Naive thymus-derived CD8-positive, alpha-beta T cell (primary cell): Measurements from ENCODE around the gene ARHGDIA. TPM values are rescaled to one million over a fixed set of nuclear protein-coding genes. Genes with fewer than 3 reads are reported as not detected.
"Not testable (repeated sequence)": the region's sequence is repeated elsewhere in the genome, so short reads cannot be mapped to it uniquely, and the experiment has no call there.

ENCODE experiments used
- ATAC-seq, 2 donors: fragments of 150-1000 bp; cut with Tn5 transposase in 1 of 2; sonication (Bioruptor Pico), chemical (Tn5 transposase) in 1 of 2; 1 replicate in 1 of 2; 2 replicates in 1 of 2; pipeline ENCODE4 v1.10.0; 2021; ENCODE audit warnings: mild to moderate bottlenecking in 2 of 2, moderate library complexity in 2 of 2
- POLR2A ChIA-PET: fragments of 350-600 bp; sonication (Branson Sonifier 250); formaldehyde crosslinking; loops from one replicate; lab custom pipeline; 2021; ENCODE audit warnings: antibody characterized with exemption; lab: Charles Lee
- DNase-seq, 10 donors: peaks; one replicate each; pipeline versions ENCODE4 v3.0.0 to v3.0.0-alpha.2; 2020 to 2022
- H3K27ac Mint-ChIP-seq, 10 donors: one replicate each; pipeline ENCODE4 v1.8.0; 2020 to 2022; ENCODE audit warnings: mild to moderate bottlenecking in 10 of 10, mixed read lengths in 10 of 10, moderate library complexity in 4 of 10, inconsistent platforms in 1 of 10
- H3K27me3 Mint-ChIP-seq, 5 donors: one replicate each; pipeline ENCODE4 v1.8.0; 2021 to 2022; ENCODE audit warnings: mixed read lengths in 5 of 5
- H3K36me3 Mint-ChIP-seq, 3 donors: one replicate each; pipeline ENCODE4 v1.8.0; 2020 to 2022; ENCODE audit warnings: mixed read lengths in 3 of 3, mild to moderate bottlenecking in 2 of 3, inconsistent platforms in 1 of 3
- H3K4me1 Mint-ChIP-seq, 4 donors: one replicate each; pipeline ENCODE4 v1.8.0; 2021 to 2022; ENCODE audit warnings: mixed read lengths in 4 of 4
- H3K4me3 Mint-ChIP-seq, 10 donors: one replicate each; pipeline ENCODE4 v1.8.0; 2020 to 2022; ENCODE audit warnings: mild to moderate bottlenecking in 10 of 10, mixed read lengths in 10 of 10, moderate library complexity in 6 of 10, inconsistent platforms in 1 of 10
- H3K9me3 Mint-ChIP-seq, 9 donors: one replicate each; pipeline ENCODE4 v1.8.0; 2020 to 2022; ENCODE audit warnings: mixed read lengths in 9 of 9, mild to moderate bottlenecking in 3 of 9, inconsistent platforms in 1 of 9, moderate library complexity in 1 of 9
- polyA plus RNA-seq, 3 donors: library from polyadenylated mRNA; unstranded; fragments of 300-500 nt; fragmentation: Illumina TruSeq; gene quantifications; one replicate each; pipeline ENCODE4 v1.2.3, GENCODE V29; 2021
- total RNA-seq, 8 experiments: library from RNA in 2 of 8; stranded (reverse) in 2 of 8; gene quantifications; one replicate each; pipeline ENCODE4 v1.2.3 and lab custom pipeline; 2021 to 2026

Gene ARHGDIA
- total and polyA plus RNA-seq, 5 experiments from 2014 or later, result 55.1 to 343 (median 102) TPM

DNA sequence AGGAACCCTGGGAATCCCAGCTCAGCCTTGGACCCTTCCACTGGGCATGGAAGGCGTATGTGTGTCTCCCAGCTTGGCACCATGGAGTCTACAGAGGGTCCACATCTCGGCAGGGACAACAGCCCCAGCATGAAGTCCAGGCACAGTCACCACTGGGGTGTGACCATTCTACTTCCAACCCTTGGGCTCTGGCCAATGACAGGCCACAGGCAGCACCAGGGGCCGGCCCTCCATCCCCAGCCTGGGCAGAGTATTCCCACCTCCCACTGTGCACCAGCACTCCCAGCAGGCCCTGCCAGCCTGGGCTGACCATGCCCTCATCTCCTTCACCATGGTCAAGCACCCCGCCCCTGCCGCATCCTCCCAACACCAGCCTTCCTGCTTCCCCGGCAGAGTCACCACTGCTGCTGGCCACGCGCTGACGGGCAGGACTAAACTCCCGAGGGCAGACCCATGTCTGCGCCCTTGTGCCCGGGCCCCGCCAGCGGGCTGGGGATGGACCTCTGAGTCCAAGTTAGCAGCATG is 26.7 kb downstream of the ARHGDIA start:
- Mint-ChIP-seq H3K4me1 (no peaks in the 10 kb centered on the region), H3K27ac (no peak overlapping the region), H3K27me3 (no peaks in the 10 kb centered on the region), H3K36me3 (peaks cover 0 to 47% (median 7%) of the 10 kb centered on the region in 3 donors), H3K4me3 (no peak overlapping the region), H3K9me3 (no peaks in the 10 kb centered on the region)
- no peak for ATAC-seq
- DNase-seq, result no peak
- POLR2A ChIA-PET, result no interaction called here

DNA sequence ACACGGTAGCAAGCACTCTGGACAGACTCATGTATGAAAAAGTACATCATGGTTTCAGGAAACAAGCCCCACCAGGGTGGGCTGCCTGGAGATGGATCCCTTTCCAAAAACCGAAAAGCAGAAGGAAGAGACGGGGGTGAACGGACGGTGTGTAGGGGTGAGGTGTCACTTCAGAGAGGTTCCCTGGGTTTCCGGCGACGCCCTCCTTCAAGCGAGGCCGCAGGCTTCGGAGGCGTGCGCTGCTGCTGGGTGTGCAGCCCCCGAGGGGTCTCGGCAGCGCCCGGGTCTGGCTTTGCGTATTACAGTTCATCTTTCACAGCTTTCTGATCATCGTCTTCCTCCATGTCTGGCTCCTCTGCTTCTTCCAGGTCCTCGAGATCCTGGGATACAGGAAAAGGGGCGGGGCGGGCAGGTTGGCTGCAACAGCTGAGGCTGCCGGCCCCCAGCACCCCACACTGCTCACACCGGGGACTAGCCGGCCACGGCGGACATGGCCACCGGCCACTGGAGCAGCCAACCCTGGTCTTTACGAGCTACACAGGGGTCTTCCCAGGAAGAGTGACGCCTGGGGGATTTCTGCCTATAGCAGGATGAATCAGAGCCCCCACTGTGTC is 27.3 kb downstream of the ARHGDIA start:
- H3K36me3 Mint-ChIP-seq, result peaks cover 0 to 43% (median 7%) of the 10 kb centered on the region in 3 donors

DNA sequence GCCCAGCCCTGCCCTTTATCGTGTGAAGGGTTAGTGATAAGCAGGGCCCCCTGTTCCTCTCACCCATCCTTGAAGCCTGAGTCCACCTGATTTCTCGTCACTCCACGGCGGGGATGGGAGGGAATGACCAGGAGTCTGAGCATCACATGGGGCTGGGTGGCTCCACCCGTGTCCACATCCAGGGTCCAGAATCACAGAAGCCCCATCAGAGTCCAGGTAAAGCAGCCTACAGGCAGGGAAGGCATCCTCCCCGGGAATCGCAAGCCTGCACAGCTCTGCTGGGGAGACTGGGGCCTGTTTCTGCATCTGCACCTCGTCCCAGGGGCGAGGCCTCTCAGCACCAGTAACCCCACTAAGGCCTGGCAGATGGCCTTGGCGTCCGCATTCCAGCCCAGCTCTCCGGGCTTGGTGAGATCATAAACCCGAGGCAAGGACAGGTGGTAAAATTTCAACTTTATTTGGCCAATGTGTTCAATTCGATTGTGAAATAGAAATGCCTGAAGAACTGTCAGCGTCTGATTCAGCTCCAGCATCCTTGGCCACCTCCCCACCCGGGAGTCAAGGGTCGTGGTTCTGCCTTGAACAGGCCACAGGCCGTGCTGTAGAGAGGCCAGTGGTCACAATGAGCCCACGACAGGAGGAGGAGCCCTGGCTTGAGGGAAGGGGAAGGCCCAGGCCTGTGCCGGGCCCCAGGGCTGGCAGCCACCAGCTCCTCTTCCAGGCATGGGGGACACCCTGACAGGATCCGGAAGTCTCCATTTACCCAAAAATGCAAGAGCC is 28.2 kb downstream of the ARHGDIA start:
- no peaks in the 10 kb centered on the region for H3K9me3 Mint-ChIP-seq
- no peaks in the 10 kb centered on the region for H3K4me1 Mint-ChIP-seq
- H3K27ac Mint-ChIP-seq, result no peak overlapping the region
- ATAC-seq (no peak), DNase-seq (no peak)
- H3K4me3 Mint-ChIP-seq, result no peak overlapping the region
- peaks cover 0 to 38% (median 7%) of the 10 kb centered on the region in 3 donors for H3K36me3 Mint-ChIP-seq
- no peaks in the 10 kb centered on the region for H3K27me3 Mint-ChIP-seq
- POLR2A ChIA-PET, result interaction anchor here (1.3 kb wide), 1 partner anchor 10 kb away, joined by 3 read pairs; the partner anchor contains the start of gene MCRIP1

More for the DNA sequence above, 27.3 kb downstream of the ARHGDIA start:
- ATAC-seq, result no peak
- peak overlapping the region in 2 of 10 donors; percentile 34 to 69 for H3K27ac Mint-ChIP-seq
- POLR2A ChIA-PET, result no interaction called here
- H3K4me1 Mint-ChIP-seq, result no peaks in the 10 kb centered on the region
- no peaks in the 10 kb centered on the region for H3K27me3 Mint-ChIP-seq
- no peak for DNase-seq
- H3K4me3 Mint-ChIP-seq, result no peak overlapping the region
- no peaks in the 10 kb centered on the region for H3K9me3 Mint-ChIP-seq

DNA sequence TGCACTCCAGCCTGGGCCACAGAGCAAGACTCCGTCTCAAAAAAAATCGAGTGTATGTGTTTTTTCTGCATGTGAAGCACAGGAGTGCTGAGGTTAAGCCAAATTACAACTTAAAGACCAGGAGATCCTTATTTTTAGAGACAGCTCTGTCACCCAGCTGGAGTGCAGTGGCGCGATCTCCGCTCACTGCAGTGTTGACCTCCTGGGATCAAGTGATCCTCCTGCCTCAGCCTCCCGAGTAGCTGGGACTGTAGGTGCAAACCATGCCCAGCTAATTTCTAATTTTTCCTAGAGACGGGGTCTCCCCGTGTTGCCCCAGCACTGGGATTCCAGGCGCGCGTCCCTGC is 28.8 kb downstream of the ARHGDIA start:
- Mint-ChIP-seq H3K36me3 (peaks cover 0 to 33% (median 7%) of the 10 kb centered on the region in 3 donors), H3K27ac (no peak overlapping the region), H3K27me3 (peaks cover 0 to 2% (median 0%) of the 10 kb centered on the region in 5 donors), H3K4me3 (no peak overlapping the region), H3K4me1 (peaks cover 0 to 3% (median 0%) of the 10 kb centered on the region in 4 donors), H3K9me3 (no peaks in the 10 kb centered on the region)
- ATAC-seq (no peak), DNase-seq (no peak)
- POLR2A ChIA-PET, result interaction anchor here (1.3 kb wide), 1 partner anchor 9 kb away, joined by 3 read pairs; the partner anchor contains the start of gene MCRIP1

DNA sequence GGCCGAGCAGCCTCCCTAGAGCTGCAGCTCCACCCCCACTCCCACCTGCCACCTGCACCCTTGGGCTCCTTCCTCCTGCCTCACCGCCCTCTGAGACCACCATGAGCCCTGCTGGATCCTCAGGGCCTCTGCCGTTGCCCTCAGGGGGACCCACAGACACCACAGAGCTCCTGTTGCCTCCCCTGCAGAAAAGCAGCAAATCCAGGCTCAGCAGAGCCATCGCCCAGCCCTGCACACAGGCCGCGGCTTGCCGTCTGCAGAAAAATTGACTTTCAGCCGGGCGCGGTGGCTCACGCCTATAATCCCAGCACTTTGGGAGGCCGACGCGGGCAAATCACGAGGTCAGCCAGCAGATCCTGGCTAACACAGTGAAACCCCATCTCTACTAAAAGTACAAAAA is 29.3 kb downstream of the ARHGDIA start:
- H3K4me3 Mint-ChIP-seq, result no peak overlapping the region
- H3K4me1 Mint-ChIP-seq, result peaks cover 0 to 3% (median 0%) of the 10 kb centered on the region in 4 donors
- DNase-seq, result no peak
- H3K27ac Mint-ChIP-seq, result no peak overlapping the region
- ATAC-seq, result no peak
- H3K27me3 Mint-ChIP-seq, result peaks cover 0 to 2% (median 0%) of the 10 kb centered on the region in 5 donors
- H3K36me3 Mint-ChIP-seq, result peaks cover 0 to 31% (median 7%) of the 10 kb centered on the region in 3 donors
- H3K9me3 Mint-ChIP-seq, result no peaks in the 10 kb centered on the region
- POLR2A ChIA-PET, result interaction anchor here (0.9 kb wide), 1 partner anchor 9 kb away, joined by 5 read pairs; the partner anchor contains the start of gene MCRIP1

DNA sequence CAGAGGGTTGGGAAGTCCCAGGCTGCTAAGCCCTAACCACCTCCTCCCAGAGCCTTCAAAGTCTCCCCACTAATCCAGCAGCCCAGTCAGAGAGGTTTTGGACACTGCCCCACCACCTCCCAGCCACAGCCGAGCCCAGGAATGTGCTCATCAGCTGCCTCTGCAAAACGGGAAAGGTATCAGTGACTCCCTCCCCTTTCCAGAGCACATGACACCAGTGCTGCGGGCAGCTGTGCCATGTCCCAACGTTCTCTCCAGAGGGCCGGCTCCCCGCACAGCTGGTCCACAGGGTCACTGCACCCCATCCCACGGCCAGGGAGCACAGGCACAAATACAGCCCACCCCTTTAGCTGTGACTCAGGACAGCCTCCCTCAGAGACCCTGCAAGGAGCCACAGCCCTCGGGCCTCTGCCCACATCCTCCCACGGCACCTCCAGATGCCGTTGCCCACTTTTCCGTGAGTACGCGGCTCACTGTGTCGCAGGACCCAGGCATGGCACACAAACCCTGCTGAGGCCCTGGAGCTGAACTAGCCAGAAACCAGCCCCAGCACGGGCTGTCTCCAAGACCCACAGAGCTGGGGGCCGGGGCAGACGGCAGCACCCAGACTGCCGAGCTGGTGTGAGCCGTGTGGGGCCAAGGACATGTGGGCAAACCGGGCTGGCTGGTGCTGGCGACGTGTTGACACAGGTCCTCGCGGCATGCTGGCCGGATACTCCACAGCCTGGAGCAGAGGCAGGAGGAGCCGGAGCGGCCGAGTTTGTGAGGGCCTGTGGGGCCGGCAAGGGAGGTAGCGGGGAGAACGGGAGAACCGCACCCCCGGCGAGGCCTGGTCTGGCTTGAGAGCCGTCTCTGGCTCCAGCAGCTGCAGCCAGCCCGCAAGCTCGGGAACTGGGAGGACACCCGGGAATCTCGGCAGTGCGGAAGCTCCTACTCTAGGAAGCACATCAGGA is 30.0 kb downstream of the ARHGDIA start:
- no peak for DNase-seq
- H3K9me3 Mint-ChIP-seq, result no peaks in the 10 kb centered on the region
- H3K27me3 Mint-ChIP-seq, result peaks cover 0 to 2% (median 0%) of the 10 kb centered on the region in 5 donors
- no peak for ATAC-seq
- POLR2A ChIA-PET, result interaction anchor here (0.9 kb wide), 1 partner anchor 8 kb away, joined by 5 read pairs; the partner anchor contains the start of gene MCRIP1
- H3K36me3 Mint-ChIP-seq, result peaks cover 0 to 26% (median 7%) of the 10 kb centered on the region in 3 donors
- peaks cover 0 to 3% (median 0%) of the 10 kb centered on the region in 4 donors for H3K4me1 Mint-ChIP-seq
- no peak overlapping the region for H3K4me3 Mint-ChIP-seq
- H3K27ac Mint-ChIP-seq, result no peak overlapping the region

DNA sequence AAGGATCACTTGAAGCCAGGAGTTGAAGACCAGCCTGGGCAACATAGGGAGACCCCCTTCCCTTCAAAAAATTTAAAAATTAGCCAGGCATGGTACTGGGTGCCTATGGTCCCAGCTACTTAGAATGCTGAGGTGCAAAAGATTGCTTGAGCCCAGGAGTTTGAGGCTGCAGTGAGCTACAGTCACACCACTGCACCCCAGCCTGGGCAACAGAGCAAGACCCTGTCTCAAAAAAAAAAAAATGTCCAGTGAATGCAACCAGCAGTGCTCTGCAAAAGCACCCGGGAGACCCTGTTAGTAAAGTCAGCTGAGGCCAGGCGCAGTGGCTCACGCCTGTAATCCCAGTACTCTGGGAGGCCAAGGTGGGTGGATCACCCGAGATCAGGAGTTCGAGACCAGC is 31.1 kb downstream of the ARHGDIA start:
- H3K4me3 Mint-ChIP-seq, POLR2A ChIA-PET, ATAC-seq, DNase-seq, H3K9me3 Mint-ChIP-seq, H3K27me3 Mint-ChIP-seq, H3K4me1 Mint-ChIP-seq, H3K27ac Mint-ChIP-seq: not testable (repeated sequence)
- H3K36me3 Mint-ChIP-seq, result peaks cover 0 to 18% (median 6%) of the 10 kb centered on the region in 3 donors

DNA sequence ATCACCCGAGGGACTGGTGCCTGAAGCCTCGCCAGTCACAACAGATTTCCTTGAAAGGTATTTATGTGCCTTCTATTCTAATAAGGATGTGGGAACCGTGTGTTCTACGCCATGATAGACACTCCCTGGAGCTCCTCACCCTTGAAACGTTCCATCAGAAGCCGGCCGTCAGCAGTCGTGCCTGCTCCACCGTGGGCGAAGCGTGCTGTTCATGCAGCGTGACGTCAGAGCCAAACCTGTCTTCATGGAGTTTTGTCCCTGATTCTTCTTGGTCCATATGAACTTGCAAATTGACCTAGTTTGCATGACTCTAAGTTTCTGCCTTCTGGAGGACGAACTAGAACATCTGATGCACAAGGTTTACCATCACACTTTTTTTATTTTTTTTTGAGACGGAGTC is 31.8 kb downstream of the ARHGDIA start:
- DNase-seq (no peak), ATAC-seq (no peak)
- Mint-ChIP-seq H3K4me3 (no peak overlapping the region), H3K27ac (no peak overlapping the region), H3K9me3 (no peaks in the 10 kb centered on the region), H3K4me1 (peaks cover 0 to 4% (median 0%) of the 10 kb centered on the region in 4 donors), H3K27me3 (peaks cover 0 to 2% (median 0%) of the 10 kb centered on the region in 5 donors), H3K36me3 (peaks cover 0 to 12% (median 0%) of the 10 kb centered on the region in 3 donors)
- POLR2A ChIA-PET, result no interaction called here

DNA sequence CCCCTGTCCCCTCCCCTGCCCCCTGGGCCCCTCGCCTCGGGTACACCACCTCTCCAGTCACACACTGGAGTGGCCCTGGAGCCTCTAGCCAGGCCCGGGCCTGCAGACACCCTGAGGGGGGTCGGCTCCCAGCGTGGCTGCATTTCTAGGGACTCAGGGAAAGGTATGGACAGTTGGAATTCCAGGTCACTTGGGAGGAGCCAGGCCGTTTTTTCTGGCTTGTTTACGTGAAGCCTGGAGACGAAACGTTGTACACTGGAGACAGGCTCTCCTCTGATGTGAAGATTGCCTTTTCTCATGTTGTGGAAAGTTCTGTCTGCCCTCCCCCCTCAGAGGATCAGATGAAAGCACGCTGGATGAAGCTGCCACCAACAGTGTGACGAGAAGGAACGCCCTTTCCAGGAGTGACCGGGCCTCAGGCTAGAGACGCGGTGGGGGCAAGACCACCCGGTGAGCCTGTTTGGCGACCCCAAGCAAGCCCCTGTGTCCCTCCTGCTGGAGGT is 32.3 kb downstream of the ARHGDIA start:
- peaks cover 0 to 2% (median 0%) of the 10 kb centered on the region in 5 donors for H3K27me3 Mint-ChIP-seq
- DNase-seq (no peak), ATAC-seq (no peak)
- H3K27ac Mint-ChIP-seq, result no peak overlapping the region
- no peak overlapping the region for H3K4me3 Mint-ChIP-seq
- H3K36me3 Mint-ChIP-seq, result peaks cover 0 to 10% (median 0%) of the 10 kb centered on the region in 3 donors
- H3K9me3 Mint-ChIP-seq, result no peaks in the 10 kb centered on the region
- POLR2A ChIA-PET, result no interaction called here
- H3K4me1 Mint-ChIP-seq, result peaks cover 0 to 7% (median under 1%) of the 10 kb centered on the region in 4 donors

DNA sequence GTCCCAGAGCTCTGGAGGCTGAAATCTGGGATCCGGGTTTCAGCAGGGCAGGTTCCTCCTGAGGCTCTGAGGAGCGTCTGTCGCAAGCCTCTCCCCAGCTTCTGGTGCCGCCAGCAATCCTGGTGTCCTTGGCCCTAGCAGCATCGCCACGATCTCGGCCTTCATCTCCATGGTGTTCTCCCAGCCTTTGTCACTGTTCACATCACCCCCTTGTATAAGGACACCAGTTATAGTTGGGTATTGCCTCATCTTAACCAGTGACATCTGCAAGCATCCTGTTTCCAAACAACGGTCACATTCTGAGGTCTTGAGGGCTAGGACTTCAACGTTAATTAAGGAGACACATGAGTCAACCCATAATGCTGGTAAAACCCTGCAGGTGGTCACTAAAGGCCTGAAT is 33.5 kb downstream of the ARHGDIA start:
- DNase-seq (no peak), ATAC-seq (no peak)
- H3K9me3 Mint-ChIP-seq, result no peaks in the 10 kb centered on the region
- peaks cover 0 to 2% (median 0%) of the 10 kb centered on the region in 5 donors for H3K27me3 Mint-ChIP-seq
- H3K4me3 Mint-ChIP-seq, result peak overlapping the region in 1 of 10 donors; percentile 11
- POLR2A ChIA-PET, result no interaction called here
- H3K4me1 Mint-ChIP-seq, result peaks cover 0 to 9% (median 2%) of the 10 kb centered on the region in 4 donors
- no peaks in the 10 kb centered on the region for H3K36me3 Mint-ChIP-seq
- H3K27ac Mint-ChIP-seq, result peak overlapping the region in 1 of 10 donors; percentile 40

DNA sequence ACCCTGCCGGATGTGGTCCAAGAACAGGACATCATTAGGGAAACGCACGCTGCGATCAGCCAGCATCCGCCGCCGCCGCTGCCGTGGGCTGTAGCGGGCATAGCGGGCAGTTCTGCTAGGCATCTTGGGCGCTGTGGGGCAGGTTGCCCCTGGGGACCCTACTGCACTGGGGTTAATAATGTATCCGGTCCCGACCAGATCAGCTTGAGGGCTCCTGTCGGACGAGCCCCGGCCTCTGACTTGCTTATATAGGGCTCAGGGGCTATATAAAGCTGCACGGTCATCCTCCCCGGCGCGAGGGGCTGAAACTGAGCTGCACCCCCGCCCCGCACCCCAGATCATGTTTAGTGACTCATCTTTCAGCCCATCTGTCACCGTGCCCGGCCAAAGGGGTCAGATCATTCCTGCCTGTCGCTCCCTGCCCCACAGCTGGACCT is 36.3 kb downstream of the ARHGDIA start, which contains the start of gene PPP1R27:
TSS of gene PPP1R27 (minus strand) at position 220 of the 437 bp plus-strand sequence. CDS start at position 123, 97 bp downstream.
- H3K27me3 Mint-ChIP-seq, result peaks cover 0 to 2% (median 0%) of the 10 kb centered on the region in 5 donors

More for the DNA sequence above, 36.3 kb downstream of the ARHGDIA start, which contains the start of gene PPP1R27:
- Mint-ChIP-seq H3K9me3 (no peaks in the 10 kb centered on the region), H3K4me1 (peaks cover 10 to 26% (median 20%) of the 10 kb centered on the region in 4 donors), H3K27ac (peak within 1 kb of the TSS; percentile 68 to 94 (median 90)), H3K36me3 (no peaks in the 10 kb centered on the region), H3K4me3 (peak within 1 kb of the TSS; percentile 67 to 90 (median 81))
- POLR2A ChIA-PET, result interaction anchor here (0.9 to 1.6 kb wide), 2 partner anchors 25 to 230 kb away, joined by 3 to 4 read pairs; partner anchors contain the start of genes DUS1L and P4HB
- no peak for DNase-seq
- ATAC-seq, result no peak
